HCT116 (cell line): ENCODE results near the gene TNIP1. TPM values are rescaled to one million over a fixed set of nuclear protein-coding genes. Genes with fewer than 3 reads are reported as not detected.

Experiments used
- ATAC-seq: fragments of 200-7000 bp; cut with Tn5 transposase; 2 replicates; pipeline ENCODE4 v1.9.1; 2020; ENCODE audit warnings: mild to moderate bottlenecking, moderate library complexity
- BruUV-seq: library from RNA; stranded (reverse); fragments of 400-500 nt; replicated peaks from 2 replicates; lab custom pipeline; 2021; lab: Mats Ljungman, UMichigan
- CTCF ChIA-PET: fragments of 300-600 bp; sonication (Branson Sonifier 250); formaldehyde crosslinking; loops from one replicate; lab custom pipeline; 2021; ENCODE audit warnings: antibody characterized with exemption; lab: Charles Lee
- POLR2A ChIA-PET: fragments of 300-600, 350-600 bp; sonication (Branson Sonifier 250); formaldehyde crosslinking; loops from one replicate; lab custom pipeline; 2021; ENCODE audit warnings: antibody characterized with exemption; lab: Charles Lee
- RAD21 ChIA-PET, 2 experiments: fragments of 300-600 bp; sonication (Branson Sonifier 250); formaldehyde crosslinking; loops; one replicate each; lab custom pipeline; 2023; ENCODE audit warnings: low total read pairs in 2 of 2; ENCODE audit not compliant: uncharacterized antibody in 2 of 2, unreplicated experiment in 2 of 2, low non-redundant PET in 1 of 2; lab: Charles Lee
- DNase-seq: peaks from one replicate; pipeline ENCODE4 v3.0.0-alpha.2; 2010; ENCODE audit warnings: low read depth, low spot score
- H2AFZ ChIP-seq: fragments of 200-600 bp; shearing (Covaris generic), sonication (generic); 2 replicates; pipeline ENCODE4 v1.6.1; 2017; ENCODE audit warnings: low read depth, mixed run types, mixed read lengths, antibody characterized with exemption, low read length; ENCODE audit not compliant: poor library complexity, severe bottlenecking
- H3K27ac ChIP-seq: 2 replicates; pipeline ENCODE4 v1.5.1; 2012; ENCODE audit warnings: low read depth, low read length
- H3K27me3 ChIP-seq: fragments of 200-600 bp; sonication (generic); 2 replicates; pipeline ENCODE4 v1.6.1; 2016; ENCODE audit warnings: mixed run types, low read length, mixed read lengths; ENCODE audit not compliant: insufficient read depth
- H3K36me3 ChIP-seq, 2 experiments: fragments of 200-500 bp in 1 of 2; fragments of 200-600 bp in 1 of 2; sonication (Bioruptor generic) in 1 of 2; sonication (generic) in 1 of 2; 2 replicates each; pipeline versions ENCODE4 v1.5.1 to v1.6.1; 2014 to 2016; ENCODE audit warnings: low read length in 2 of 2, inconsistent platforms in 1 of 2, mixed read lengths in 1 of 2, mixed run types in 1 of 2; ENCODE audit not compliant: insufficient read depth in 2 of 2, control insufficient read depth in 1 of 2
- H3K4me1 ChIP-seq, 2 experiments: fragments of 200-600 bp in 1 of 2; sonication (generic) in 1 of 2; 2 replicates each; pipeline versions ENCODE4 v1.5.1 to v1.6.1; 2012 to 2017; ENCODE audit warnings: low read length in 2 of 2, inconsistent platforms in 1 of 2, mild to moderate bottlenecking in 1 of 2, mixed read lengths in 1 of 2, mixed run types in 1 of 2, moderate library complexity in 1 of 2; ENCODE audit not compliant: insufficient read depth in 2 of 2, control insufficient read depth in 1 of 2
- H3K4me2 ChIP-seq: fragments of 200-600 bp; sonication (generic); 2 replicates; pipeline ENCODE4 v1.6.1; 2017; ENCODE audit warnings: mixed run types, low read length, mixed read lengths
- H3K4me3 ChIP-seq, 2 experiments: fragments of 200-600 bp in 1 of 2; sonication (generic) in 1 of 2; replicated peaks in 1 of 2; 2 replicates each; pipeline ENCODE4 v1.5.1; 2011 to 2016; ENCODE audit warnings: low read length in 2 of 2, control low read depth in 1 of 2, low read depth in 1 of 2, mild to moderate bottlenecking in 1 of 2, mixed read lengths in 1 of 2, mixed run types in 1 of 2
- H3K79me2 ChIP-seq: fragments of 200-600 bp; sonication (generic); 2 replicates; pipeline ENCODE4 v1.6.1; 2017; ENCODE audit warnings: mild to moderate bottlenecking, mixed run types, low read length, moderate library complexity, mixed read lengths; ENCODE audit not compliant: insufficient read depth
- H3K9ac ChIP-seq: fragments of 200-600 bp; sonication (generic); 2 replicates; pipeline ENCODE4 v1.6.1; 2016; ENCODE audit warnings: low read length, mixed read lengths
- H3K9me2 ChIP-seq: fragments of 200-600 bp; sonication (generic), shearing (Covaris generic); 2 replicates; pipeline ENCODE4 v1.6.1; 2017; ENCODE audit warnings: mixed run types, mild to moderate bottlenecking, moderate library complexity; ENCODE audit not compliant: insufficient read depth
- H3K9me3 ChIP-seq, 2 experiments: fragments of 200-500 bp in 1 of 2; fragments of 200-600 bp in 1 of 2; sonication (Bioruptor generic) in 1 of 2; sonication (generic) in 1 of 2; 2 replicates each; pipeline ENCODE4 v1.6.1; 2014 to 2017; ENCODE audit warnings: low read length in 2 of 2, mixed read lengths in 2 of 2, inconsistent platforms in 1 of 2, low read depth in 1 of 2, mild to moderate bottlenecking in 1 of 2, mixed run types in 1 of 2, moderate library complexity in 1 of 2; ENCODE audit not compliant: control insufficient read depth in 1 of 2, insufficient read depth in 1 of 2
- H4K20me1 ChIP-seq: fragments of 200-600 bp; sonication (generic), shearing (Covaris generic); 2 replicates; pipeline ENCODE4 v1.6.1; 2017; ENCODE audit warnings: mixed run types, mild to moderate bottlenecking, moderate library complexity; ENCODE audit not compliant: insufficient read depth
- ATF3 ChIP-seq: IDR thresholded peaks from 2 replicates; pipeline ENCODE4 v1.6.1; 2012
- CBX3 ChIP-seq: IDR thresholded peaks from 2 replicates; pipeline ENCODE4 v1.6.1; 2012; ENCODE audit warnings: low read depth
- CTCF ChIP-seq, 3 experiments: fragments of 200-600 bp in 1 of 3; sonication (generic) in 1 of 3; IDR thresholded peaks in 2 of 3; conservative IDR thresholded peaks in 1 of 3; 2 replicates each; pipeline ENCODE4 v1.5.1; 2012 to 2017; ENCODE audit warnings: low read depth in 2 of 3, low read length in 2 of 3, antibody characterized with exemption in 1 of 3, borderline replicate concordance in 1 of 3, control low read depth in 1 of 3, mild to moderate bottlenecking in 1 of 3, mixed read lengths in 1 of 3, mixed run types in 1 of 3, moderate library complexity in 1 of 3; ENCODE audit not compliant: insufficient read depth in 1 of 3
- EGR1 ChIP-seq: IDR thresholded peaks from 2 replicates; pipeline ENCODE4 v1.6.1; 2012; ENCODE audit warnings: low read depth
- ELF1 ChIP-seq: IDR thresholded peaks from 2 replicates; pipeline ENCODE4 v1.6.1; 2012; ENCODE audit warnings: low read depth, borderline replicate concordance
- EZH2 ChIP-seq: fragments of 200-600 bp; sonication (generic); IDR thresholded peaks from 2 replicates; pipeline ENCODE4 v1.6.1; 2017; ENCODE audit warnings: antibody characterized with exemption, mixed run types
- EZH2phosphoT487 ChIP-seq: fragments of 200-600 bp; IDR thresholded peaks from 2 replicates; pipeline ENCODE4 v1.6.1; 2018; ENCODE audit warnings: antibody characterized with exemption, borderline replicate concordance
- JUND ChIP-seq: IDR thresholded peaks from 2 replicates; pipeline ENCODE4 v1.6.1; 2012
- RAD21 ChIP-seq: IDR thresholded peaks from 2 replicates; pipeline ENCODE4 v1.6.1; 2012; ENCODE audit warnings: low read depth, mild to moderate bottlenecking
- REST ChIP-seq: IDR thresholded peaks from 2 replicates; pipeline ENCODE4 v1.6.1; 2012; ENCODE audit warnings: low read depth
- SIN3A ChIP-seq: IDR thresholded peaks from 2 replicates; pipeline ENCODE4 v1.6.1; 2012; ENCODE audit warnings: low read depth
- SP1 ChIP-seq: IDR thresholded peaks from 2 replicates; pipeline ENCODE4 v1.6.1; 2012; ENCODE audit warnings: low read depth
- SRF ChIP-seq: IDR thresholded peaks from 2 replicates; pipeline ENCODE4 v1.6.1; 2012; ENCODE audit warnings: low read depth
- TCF7L2 ChIP-seq: IDR thresholded peaks from 2 replicates; pipeline ENCODE4 v1.7.0; 2011; ENCODE audit warnings: borderline replicate concordance, inconsistent platforms; ENCODE audit not compliant: insufficient read depth, insufficient read length; ENCODE audit errors: extremely low read depth
- YY1 ChIP-seq: IDR thresholded peaks from 2 replicates; pipeline ENCODE4 v1.6.1; 2011; ENCODE audit warnings: low read length, low read depth, moderate library complexity, mild to moderate bottlenecking; ENCODE audit not compliant: insufficient replicate concordance; ENCODE audit errors: extremely low read depth
- ZFX ChIP-seq: fragments of 450-650 bp; IDR thresholded peaks from 2 replicates; pipeline ENCODE4 v1.6.1; 2017
- intact Hi-C: fragments of 100-400 bp; cut with micrococcal nuclease; formaldehyde crosslinking; loops from 2 replicates; pipeline ENCODE4 v1.10.0; 2022
- total RNA-seq: library from RNA; stranded (reverse); gene quantifications from one replicate; pipeline ENCODE4 v1.2.1, GENCODE V29; 2021; ENCODE audit not compliant: unreplicated experiment

Gene TNIP1
- total RNA-seq, 1 experiment from 2014 or later, result 46.0 TPM

GRCh38 chr5:151026088-151026487 lies 54.7 kb downstream of the TNIP1 start:
- TF ChIP-seq EZH2phosphoT487 (no peak), REST (no peak), TCF7L2 (no peak), SP1 (no peak), ATF3 (no peak), JUND (no peak), SRF (no peak), ELF1 (no peak), SIN3A (no peak), CBX3 (no peak), CTCF (IDR thresholded peaks at IDR 0.05 in 2 of 3, conservative IDR thresholded peaks at IDR 0.05 in 1 of 3; ENCODE audit: borderline replicate concordance in 1 of 3, insufficient read depth in 1 of 3, low read depth in 2 of 3, low read length in 2 of 3) (no peak), EZH2 (no peak), ZFX (no peak), RAD21 (no peak), YY1 (no peak), EGR1 (no peak)
- H2AFZ ChIP-seq, result no peak overlapping the region
- H3K36me3 ChIP-seq, result no peaks in the 10 kb centered on the region
- H3K27ac ChIP-seq, result no peak overlapping the region
- ATAC-seq, result no peak
- no peak overlapping the region for H3K4me2 ChIP-seq
- H3K9me3 ChIP-seq, result no peaks in the 10 kb centered on the region
- no peaks in the 10 kb centered on the region for H3K9me2 ChIP-seq
- no peaks in the 10 kb centered on the region for H3K79me2 ChIP-seq
- H4K20me1 ChIP-seq, result no peaks in the 10 kb centered on the region
- ChIA-PET CTCF (no interaction called here), POLR2A (no interaction called here), RAD21 (no interaction called here)
- H3K4me3 ChIP-seq, result no peak overlapping the region
- H3K27me3 ChIP-seq, result no peaks in the 10 kb centered on the region
- DNase-seq, result no peak
- intact Hi-C loops, result no loop called here
- H3K4me1 ChIP-seq, result no peaks in the 10 kb centered on the region
- no TSS peak for BruUV-seq
- H3K9ac ChIP-seq, result no peak overlapping the region
